Measurements from ENCODE around the gene ECM2.

DNA sequence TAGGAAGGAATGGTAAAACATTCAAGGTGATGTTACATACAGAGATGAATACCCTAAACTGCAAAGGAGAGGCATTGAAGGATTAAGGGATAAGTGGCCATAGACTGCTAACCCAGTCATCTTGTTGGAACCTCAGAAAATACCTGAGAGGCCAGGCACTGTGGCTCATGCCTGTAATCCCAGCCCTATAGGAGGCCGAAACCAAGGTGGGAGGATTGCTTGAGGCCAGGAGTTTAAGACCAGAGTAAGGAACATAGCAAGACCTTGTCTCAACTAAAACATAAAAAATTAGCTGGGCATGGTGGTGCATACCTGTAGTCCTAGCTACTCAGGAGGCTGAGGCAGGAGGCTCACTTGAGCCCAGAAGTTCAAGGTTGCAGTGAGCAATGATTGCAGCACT is 10.9 kb downstream of the ECM2 start:
- TF ChIP-seq, protein P1, sequence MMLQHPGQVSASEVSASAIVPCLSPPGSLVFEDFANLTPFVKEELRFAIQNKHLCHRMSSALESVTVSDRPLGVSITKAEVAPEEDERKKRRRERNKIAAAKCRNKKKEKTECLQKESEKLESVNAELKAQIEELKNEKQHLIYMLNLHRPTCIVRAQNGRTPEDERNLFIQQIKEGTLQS (IDR thresholded peaks at IDR 0.05) = no peak
- TF ChIP-seq CEBPB (IDR thresholded peaks at IDR 0.05; ENCODE audit: low read depth) (no peak), EZH2 (IDR thresholded peaks at IDR 0.05) (no peak)
- TF ChIP-seq, protein P2, sequence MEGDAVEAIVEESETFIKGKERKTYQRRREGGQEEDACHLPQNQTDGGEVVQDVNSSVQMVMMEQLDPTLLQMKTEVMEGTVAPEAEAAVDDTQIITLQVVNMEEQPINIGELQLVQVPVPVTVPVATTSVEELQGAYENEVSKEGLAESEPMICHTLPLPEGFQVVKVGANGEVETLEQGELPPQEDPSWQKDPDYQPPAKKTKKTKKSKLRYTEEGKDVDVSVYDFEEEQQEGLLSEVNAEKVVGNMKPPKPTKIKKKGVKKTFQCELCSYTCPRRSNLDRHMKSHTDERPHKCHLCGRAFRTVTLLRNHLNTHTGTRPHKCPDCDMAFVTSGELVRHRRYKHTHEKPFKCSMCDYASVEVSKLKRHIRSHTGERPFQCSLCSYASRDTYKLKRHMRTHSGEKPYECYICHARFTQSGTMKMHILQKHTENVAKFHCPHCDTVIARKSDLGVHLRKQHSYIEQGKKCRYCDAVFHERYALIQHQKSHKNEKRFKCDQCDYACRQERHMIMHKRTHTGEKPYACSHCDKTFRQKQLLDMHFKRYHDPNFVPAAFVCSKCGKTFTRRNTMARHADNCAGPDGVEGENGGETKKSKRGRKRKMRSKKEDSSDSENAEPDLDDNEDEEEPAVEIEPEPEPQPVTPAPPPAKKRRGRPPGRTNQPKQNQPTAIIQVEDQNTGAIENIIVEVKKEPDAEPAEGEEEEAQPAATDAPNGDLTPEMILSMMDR (IDR thresholded peaks at IDR 0.05 in 2 of 3, conservative IDR thresholded peaks at IDR 0.05 in 1 of 3; ENCODE audit: borderline replicate concordance in 1 of 3, insufficient read depth in 1 of 3, low read depth in 2 of 3, low read length in 2 of 3) = no peak

Measured in HCT116 (cell line).